ENCODE results near the gene PROSER3.

GRCh38 chr19:35779033-35779432, 21.1 kb downstream of the PROSER3 start:
- TF ChIP-seq CTCF (IDR thresholded peaks at IDR 0.05) (no peak), POLR2AphosphoS5 (IDR thresholded peaks at IDR 0.05) (no peak)

All from suprapubic skin (tissue), 3 donors.